Tibial nerve (tissue), 4 donors: ENCODE measurements around the gene TTN. TPM values are rescaled to one million over a fixed set of nuclear protein-coding genes. Genes with fewer than 3 reads are reported as not detected.
A peak's percentile ranks its signal among the peaks of the same experiment; 100 is the strongest.

Source experiments
- DNase-seq, 2 donors: peaks; one replicate each; pipeline ENCODE4 v3.0.0-alpha.2; 2019; ENCODE audit warnings: low spot score in 2 of 2
- H3K27ac ChIP-seq, 4 donors: fragments of 200-600 bp; sonication (generic) in 3 of 4; one replicate each; pipeline ENCODE4 v1.5.1; 2017 to 2019; ENCODE audit warnings: mild to moderate bottlenecking in 1 of 4
- H3K27me3 ChIP-seq, 2 donors: fragments of 200-600 bp; sonication (generic) in 1 of 2; one replicate each; pipeline versions ENCODE4 v1.5.1 to v1.6.0; 2017 to 2019
- H3K36me3 ChIP-seq, 3 donors: fragments of 200-600 bp; sonication (generic); one replicate each; pipeline ENCODE4 v1.5.1; 2018 to 2019
- H3K4me1 ChIP-seq, 4 donors: fragments of 200-600 bp; sonication (generic) in 3 of 4; one replicate each; pipeline ENCODE4 v1.5.1; 2017 to 2019
- H3K4me3 ChIP-seq, 4 donors: fragments of 200-600 bp; sonication (generic) in 3 of 4; one replicate each; pipeline ENCODE4 v1.5.1; 2017 to 2019; ENCODE audit warnings: mild to moderate bottlenecking in 1 of 4, moderate library complexity in 1 of 4
- H3K9me3 ChIP-seq, 4 donors: fragments of 200-600 bp; sonication (generic) in 3 of 4; one replicate each; pipeline ENCODE4 v1.5.1; 2017 to 2019
- CTCF ChIP-seq, 5 experiments: fragments of 200-600 bp in 3 of 5; fragments of 450-650 bp in 2 of 5; sonication (generic) in 3 of 5; IDR thresholded peaks; one replicate each; pipeline ENCODE4 v1.5.1; 2016 to 2019; ENCODE audit warnings: antibody characterized with exemption in 5 of 5, mild to moderate bottlenecking in 3 of 5, moderate library complexity in 2 of 5
- EP300 ChIP-seq, 2 donors: sonication (generic); formaldehyde crosslinking; IDR thresholded peaks; one replicate each; pipeline ENCODE4 v1.6.1; 2017; ENCODE audit warnings: antibody characterized with exemption in 2 of 2, mild to moderate bottlenecking in 1 of 2
- POLR2A ChIP-seq, 2 donors: fragments of 450-650 bp; IDR thresholded peaks; one replicate each; pipeline ENCODE4 v1.6.1; 2017; ENCODE audit warnings: antibody characterized with exemption in 2 of 2, mild to moderate bottlenecking in 2 of 2, moderate library complexity in 2 of 2
- WGBS, 2 donors: methylation state at CpG; one replicate each; pipeline ENCODE4 v1.1.5; 2018; 5-methylcytosine and 5-hydroxymethylcytosine counted together
- total RNA-seq, 4 donors: library from RNA; depleted of rRNA; stranded (reverse); fragments of >200 nt; gene quantifications; one replicate each; pipeline ENCODE4 v1.1.0, GENCODE V29; 2016

Gene TTN
- total RNA-seq, 4 donors from 2014 or later, result 4.7 to 15.5 (median 9.2) TPM

GRCh38 chr2:178523596-178524134 is 283.6 kb downstream of the TTN start:
- no peak for DNase-seq
- H3K4me1 ChIP-seq, result peaks cover 0 to 10% (median 2%) of the 10 kb centered on the region in 4 donors
- H3K27me3 ChIP-seq, result no peaks in the 10 kb centered on the region
- WGBS, 2 donors, result 46 to 49% methylated on average over 8 of the region's 8 CpGs
- H3K4me3 ChIP-seq, result peak overlapping the region; percentile 31 to 70 (median 54)
- H3K27ac ChIP-seq, result peak overlapping the region; percentile 5 to 79 (median 58)
- H3K9me3 ChIP-seq, result no peaks in the 10 kb centered on the region
- H3K36me3 ChIP-seq, result peaks cover 0 to 17% (median 0%) of the 10 kb centered on the region in 3 donors
- TF ChIP-seq EP300 (IDR thresholded peaks at IDR 0.05) (no peak), POLR2A (IDR thresholded peaks at IDR 0.05) (no peak), CTCF (IDR thresholded peaks at IDR 0.05) (no peak)

- DNase-seq, result peak; percentile 49 to 74
- Histone ChIP-seq H3K4me1 (peaks cover 0 to 10% (median 2%) of the 10 kb centered on the region in 4 donors), H3K27me3 (no peaks in the 10 kb centered on the region), H3K27ac (peak overlapping the region; percentile 5 to 79 (median 58)), H3K4me3 (peak overlapping the region; percentile 31 to 70 (median 54)), H3K36me3 (peaks cover 0 to 22% (median 0%) of the 10 kb centered on the region in 3 donors), H3K9me3 (no peaks in the 10 kb centered on the region)
- TF ChIP-seq POLR2A (IDR thresholded peaks at IDR 0.05) (peak in 1 of 2 donors; percentile 45), CTCF (IDR thresholded peaks at IDR 0.05) (peak; percentile 64 to 73 (median 67)), EP300 (IDR thresholded peaks at IDR 0.05) (peak in 1 of 2 donors; percentile 71)
- WGBS, 2 donors, result 14 to 23% methylated on average over 25 of the region's 25 CpGs
Measured at GRCh38 chr2:178522950-178523595, 284.1 kb downstream of the TTN start.

GRCh38 chr2:178521304-178522150 is 285.7 kb downstream of the TTN start:
- Histone ChIP-seq H3K36me3 (peaks cover 0 to 35% (median 0%) of the 10 kb centered on the region in 3 donors), H3K27ac (no peak overlapping the region), H3K9me3 (no peaks in the 10 kb centered on the region), H3K4me3 (no peak overlapping the region), H3K27me3 (no peaks in the 10 kb centered on the region), H3K4me1 (peaks cover 0 to 10% (median 2%) of the 10 kb centered on the region in 4 donors)
- DNase-seq, result no peak
- 94 to 95% methylated on average over 11 of the region's 11 CpGs for WGBS, 2 donors
- TF ChIP-seq CTCF (IDR thresholded peaks at IDR 0.05), result no peak
- no peak for TF ChIP-seq POLR2A (IDR thresholded peaks at IDR 0.05)
- TF ChIP-seq EP300 (IDR thresholded peaks at IDR 0.05), result no peak

GRCh38 chr2:178517496-178517895 is 289.7 kb downstream of the TTN start:
- no peak overlapping the region for H3K4me3 ChIP-seq
- no peaks in the 10 kb centered on the region for H3K27me3 ChIP-seq
- no peak for TF ChIP-seq POLR2A (IDR thresholded peaks at IDR 0.05)
- no peak for TF ChIP-seq EP300 (IDR thresholded peaks at IDR 0.05)
- TF ChIP-seq CTCF (IDR thresholded peaks at IDR 0.05), result no peak
- H3K4me1 ChIP-seq, result no peaks in the 10 kb centered on the region
- no peaks in the 10 kb centered on the region for H3K9me3 ChIP-seq
- no peak for DNase-seq
- no peak overlapping the region for H3K27ac ChIP-seq
- 70 to 74% methylated on average over 1 of the region's 1 CpG for WGBS, 2 donors
- H3K36me3 ChIP-seq, result peaks cover 0 to 50% (median 0%) of the 10 kb centered on the region in 3 donors
